Prostate gland (tissue), 2 donors: ENCODE results near the gene ATG2A. TPM values are rescaled to one million over a fixed set of nuclear protein-coding genes. Genes with fewer than 3 reads are reported as not detected.

Source experiments
- DNase-seq: peaks from one replicate; pipeline ENCODE4 v3.0.0-alpha.2; 2019; ENCODE audit warnings: low spot score
- H3K27ac ChIP-seq, 2 donors: fragments of 200-600 bp; sonication (generic); 2 replicates each; pipeline ENCODE4 v1.5.1; 2017 to 2019
- H3K27me3 ChIP-seq: fragments of 200-600 bp; sonication (generic); replicated peaks from 2 replicates; pipeline ENCODE4 v1.5.1; 2019; ENCODE audit not compliant: insufficient read depth
- H3K36me3 ChIP-seq, 2 donors: fragments of 200-600 bp; sonication (generic); 1 replicate in 1 of 2; 2 replicates in 1 of 2; pipeline versions ENCODE4 v1.5.1 to v1.8.1; 2017 to 2019
- H3K4me1 ChIP-seq: fragments of 200-600 bp; sonication (generic); replicated peaks from 2 replicates; pipeline ENCODE4 v1.5.1; 2019
- H3K4me3 ChIP-seq, 2 donors: fragments of 200-600 bp; sonication (generic); 2 replicates each; pipeline ENCODE4 v1.5.1; 2017 to 2019
- H3K9me3 ChIP-seq: fragments of 200-600 bp; sonication (generic); 2 replicates; pipeline ENCODE4 v1.5.1; 2017
- POLR2A ChIP-seq: fragments of 450-650 bp; IDR thresholded peaks from one replicate; pipeline ENCODE4 v1.6.1; 2016; ENCODE audit warnings: antibody characterized with exemption, mild to moderate bottlenecking
- POLR2AphosphoS5 ChIP-seq: sonication (generic); formaldehyde crosslinking; IDR thresholded peaks from one replicate; pipeline ENCODE4 v1.6.1; 2017; ENCODE audit warnings: antibody characterized with exemption
- WGBS: methylation state at CpG from one replicate; pipeline ENCODE4 v1.1.5; 2018; 5-methylcytosine and 5-hydroxymethylcytosine counted together
- intact Hi-C: fragments of 100-400 bp; cut with DNase I; formaldehyde crosslinking; loops from one replicate; pipeline ENCODE4 v1.14.2; 2022
- total RNA-seq, 2 donors: library from RNA; depleted of rRNA; stranded (reverse); fragments of >200 nt; gene quantifications; one replicate each; pipeline ENCODE4 v1.1.0, GENCODE V29; 2016
- TF ChIP-seq, protein P1 (sequence below), 4 experiments: fragments of 200-600 bp in 2 of 4; fragments of 450-650 bp in 2 of 4; sonication (generic) in 2 of 4; IDR thresholded peaks; 1 replicate in 3 of 4; 2 replicates in 1 of 4; pipeline ENCODE4 v1.5.1; 2016 to 2019; ENCODE audit warnings: antibody characterized with exemption in 4 of 4, mild to moderate bottlenecking in 2 of 4, moderate library complexity in 2 of 4

The ATG2A gene
- total RNA-seq, 2 donors from 2014 or later, result 38.4 to 66.1 TPM

DNA sequence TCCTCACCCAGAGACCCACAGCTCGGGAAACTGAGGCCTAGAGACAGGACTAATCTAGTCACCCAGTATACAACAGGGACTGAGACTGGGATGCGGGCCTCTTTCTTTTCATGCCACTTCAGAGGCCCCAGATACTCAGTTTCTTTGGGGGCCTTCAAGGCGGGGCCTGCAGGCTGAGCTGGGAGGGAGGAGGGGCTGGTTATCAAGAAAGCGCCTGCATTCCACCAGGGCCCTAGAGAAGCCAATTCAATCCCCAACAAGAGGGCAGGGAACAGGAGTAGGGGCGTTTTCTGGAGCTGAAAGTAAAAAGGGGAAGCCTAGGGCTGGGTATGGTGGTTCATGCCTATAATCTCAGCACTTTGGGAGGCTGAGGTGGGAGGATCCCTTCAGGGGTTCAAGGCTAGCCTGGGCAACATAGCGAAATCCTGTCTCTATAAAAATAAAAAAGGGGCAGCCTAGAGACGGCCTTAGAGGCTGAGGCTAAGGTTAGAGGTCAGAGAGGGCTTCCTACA, 1.6 kb downstream of the ATG2A start:
- 77% methylated on average over 7 of the region's 7 CpGs for WGBS
- intact Hi-C loops, result loop anchor here (10.0 kb wide), 1 partner anchor 199 kb away; the partner anchor contains the start of genes TM7SF2 and ZNHIT2
- peak overlapping the region in 1 of 2 donors; percentile 71 for H3K27ac ChIP-seq
- DNase-seq, result no peak
- peaks cover 17% of the 10 kb centered on the region for H3K4me1 ChIP-seq
- TF ChIP-seq POLR2A (no peak), POLR2AphosphoS5 (no peak)
- TF ChIP-seq, protein P1, sequence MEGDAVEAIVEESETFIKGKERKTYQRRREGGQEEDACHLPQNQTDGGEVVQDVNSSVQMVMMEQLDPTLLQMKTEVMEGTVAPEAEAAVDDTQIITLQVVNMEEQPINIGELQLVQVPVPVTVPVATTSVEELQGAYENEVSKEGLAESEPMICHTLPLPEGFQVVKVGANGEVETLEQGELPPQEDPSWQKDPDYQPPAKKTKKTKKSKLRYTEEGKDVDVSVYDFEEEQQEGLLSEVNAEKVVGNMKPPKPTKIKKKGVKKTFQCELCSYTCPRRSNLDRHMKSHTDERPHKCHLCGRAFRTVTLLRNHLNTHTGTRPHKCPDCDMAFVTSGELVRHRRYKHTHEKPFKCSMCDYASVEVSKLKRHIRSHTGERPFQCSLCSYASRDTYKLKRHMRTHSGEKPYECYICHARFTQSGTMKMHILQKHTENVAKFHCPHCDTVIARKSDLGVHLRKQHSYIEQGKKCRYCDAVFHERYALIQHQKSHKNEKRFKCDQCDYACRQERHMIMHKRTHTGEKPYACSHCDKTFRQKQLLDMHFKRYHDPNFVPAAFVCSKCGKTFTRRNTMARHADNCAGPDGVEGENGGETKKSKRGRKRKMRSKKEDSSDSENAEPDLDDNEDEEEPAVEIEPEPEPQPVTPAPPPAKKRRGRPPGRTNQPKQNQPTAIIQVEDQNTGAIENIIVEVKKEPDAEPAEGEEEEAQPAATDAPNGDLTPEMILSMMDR (IDR thresholded peaks at IDR 0.05), result no peak
- peaks cover 19 to 28% of the 10 kb centered on the region in 2 donors for H3K36me3 ChIP-seq
- peak overlapping the region in 1 of 2 donors; percentile 92 for H3K4me3 ChIP-seq
- no peaks in the 10 kb centered on the region for H3K27me3 ChIP-seq
- H3K9me3 ChIP-seq, result no peaks in the 10 kb centered on the region

DNA sequence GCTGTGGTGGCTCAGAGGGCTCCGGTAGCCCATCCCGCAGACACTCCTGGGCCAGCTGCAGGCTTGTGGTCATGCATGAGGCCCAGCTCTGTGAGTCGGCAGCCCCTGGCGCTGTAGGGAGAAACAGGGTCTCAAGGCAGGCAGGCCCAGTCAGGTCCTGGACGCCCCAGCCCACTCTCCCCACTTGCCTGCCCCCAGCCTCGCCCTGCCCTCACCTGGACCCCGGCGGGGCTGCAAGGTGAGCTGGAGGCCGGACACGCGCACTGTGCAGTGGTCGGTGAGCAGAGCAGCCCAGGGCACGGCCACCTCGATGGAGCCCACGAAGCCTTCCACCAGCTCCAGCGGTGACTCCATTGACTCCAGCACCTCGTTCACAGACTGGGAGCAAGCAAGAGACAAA, 2.9 kb downstream of the ATG2A start:
- Histone ChIP-seq H3K4me1 (peaks cover 17% of the 10 kb centered on the region), H3K4me3 (no peak overlapping the region), H3K36me3 (peaks cover 25 to 41% of the 10 kb centered on the region in 2 donors), H3K27ac (no peak overlapping the region), H3K27me3 (no peaks in the 10 kb centered on the region), H3K9me3 (no peaks in the 10 kb centered on the region)
- TF ChIP-seq POLR2AphosphoS5, result no peak
- TF ChIP-seq, protein P1 (IDR thresholded peaks at IDR 0.05), result no peak
- no peak for TF ChIP-seq POLR2A
- no peak for DNase-seq
- WGBS, result 97% methylated on average over 8 of the region's 17 CpGs
- intact Hi-C loops, result loop anchor here (10.0 kb wide), 1 partner anchor 201 kb away; the partner anchor contains the start of genes TM7SF2 and ZNHIT2

DNA sequence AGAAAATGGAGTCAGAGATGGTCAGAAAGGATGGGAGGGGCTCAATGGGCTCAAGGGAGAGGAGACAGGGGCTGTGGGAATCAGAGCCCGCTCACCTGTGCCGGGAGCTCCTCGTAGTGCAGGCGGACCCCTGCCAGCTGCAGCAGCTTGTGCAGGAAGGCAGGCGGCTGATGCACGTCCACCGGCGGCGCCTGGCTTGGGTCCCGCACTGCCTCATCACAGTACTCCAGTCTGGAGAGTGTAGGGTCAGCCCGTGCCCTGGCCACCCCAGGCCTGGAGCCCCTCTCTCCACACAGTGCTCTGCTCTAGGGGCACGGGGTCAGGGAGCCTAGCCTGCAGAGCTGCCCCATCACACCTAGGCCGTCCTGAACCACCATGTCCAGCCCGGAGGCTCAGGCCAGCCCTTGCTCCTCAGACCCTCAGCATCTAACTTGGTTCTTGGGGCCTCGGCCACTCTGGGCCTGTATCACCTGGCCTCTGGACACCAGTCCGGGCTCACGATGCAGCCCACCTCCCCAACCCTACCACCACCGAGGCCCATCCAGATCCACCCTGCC, 3.8 kb downstream of the ATG2A start:
- 90% methylated on average over 18 of the region's 18 CpGs for WGBS
- Histone ChIP-seq H3K27ac (no peak overlapping the region), H3K9me3 (no peaks in the 10 kb centered on the region), H3K36me3 (peaks cover 27 to 47% of the 10 kb centered on the region in 2 donors), H3K27me3 (no peaks in the 10 kb centered on the region), H3K4me3 (no peak overlapping the region), H3K4me1 (peaks cover 16% of the 10 kb centered on the region)
- intact Hi-C loops, result loop anchor here (10.0 kb wide), 1 partner anchor 202 kb away; the partner anchor contains the start of genes TM7SF2 and ZNHIT2
- TF ChIP-seq, protein P1 (IDR thresholded peaks at IDR 0.05), result no peak
- no peak for TF ChIP-seq POLR2AphosphoS5
- no peak for TF ChIP-seq POLR2A
- no peak for DNase-seq

DNA sequence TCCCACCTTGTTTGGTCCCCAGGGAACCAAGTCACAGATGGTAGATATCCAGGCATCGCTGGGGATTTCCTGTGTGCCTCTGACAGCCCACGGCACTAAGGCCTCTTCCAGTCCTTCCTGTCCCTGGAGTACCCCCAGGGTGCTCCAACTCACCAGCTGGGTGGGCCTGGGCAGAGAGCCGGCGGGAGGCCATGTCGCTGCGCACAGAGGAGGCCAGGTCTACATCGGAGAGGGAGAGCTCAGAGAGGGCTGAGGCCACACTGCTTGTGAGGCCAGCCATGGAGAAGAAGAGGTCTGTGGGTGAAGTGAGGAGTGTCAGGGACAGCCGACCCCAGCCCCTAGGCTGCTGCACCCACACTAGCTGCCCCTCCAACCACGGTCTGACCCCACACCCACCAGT, 5.3 kb downstream of the ATG2A start:
- 88% methylated on average over 9 of the region's 9 CpGs for WGBS
- TF ChIP-seq POLR2AphosphoS5 (no peak), POLR2A (no peak)
- TF ChIP-seq, protein P1 (IDR thresholded peaks at IDR 0.05), result no peak
- Histone ChIP-seq H3K27me3 (no peaks in the 10 kb centered on the region), H3K4me3 (no peak overlapping the region), H3K9me3 (no peaks in the 10 kb centered on the region), H3K36me3 (peaks cover 35 to 61% of the 10 kb centered on the region in 2 donors), H3K27ac (no peak overlapping the region), H3K4me1 (peaks cover 13% of the 10 kb centered on the region)
- DNase-seq, result no peak
- intact Hi-C loops, result loop anchor here (10.0 kb wide), 1 partner anchor 203 kb away; the partner anchor contains the start of genes TM7SF2 and ZNHIT2
